Type B pancreatic cell (in vitro differentiated cells): ENCODE measurements around the gene PRR5. TPM values are rescaled to one million over a fixed set of nuclear protein-coding genes. Genes with fewer than 3 reads are reported as not detected.
"Not testable (repeated sequence)": the region's sequence is repeated elsewhere in the genome, so short reads cannot be mapped to it uniquely, and the experiment has no call there.

ENCODE experiments used
- DNase-seq: peaks from one replicate; pipeline ENCODE4 v3.0.0; 2021; ENCODE audit warnings: mixed read lengths; ENCODE audit not compliant: unreplicated experiment; ENCODE audit errors: extremely low spot score
- H3K27ac Mint-ChIP-seq: 2 replicates; pipeline ENCODE4 v1.8.0; 2021; ENCODE audit warnings: mild to moderate bottlenecking, mixed read lengths
- H3K27me3 Mint-ChIP-seq: 2 replicates; pipeline ENCODE4 v1.8.0; 2021; ENCODE audit warnings: mixed read lengths
- H3K36me3 Mint-ChIP-seq: 2 replicates; pipeline ENCODE4 v1.8.0; 2021; ENCODE audit warnings: mixed read lengths
- H3K4me1 Mint-ChIP-seq: one replicate; pipeline ENCODE4 v1.8.0; 2021; ENCODE audit warnings: mixed read lengths; ENCODE audit not compliant: unreplicated experiment
- H3K4me3 Mint-ChIP-seq: 2 replicates; pipeline ENCODE4 v1.8.0; 2021; ENCODE audit warnings: mild to moderate bottlenecking, mixed read lengths
- H3K9me3 Mint-ChIP-seq: 2 replicates; pipeline ENCODE4 v1.8.0; 2021; ENCODE audit warnings: mixed read lengths
- CTCF ChIP-seq: fragments of 200-600 bp; sonication (generic); conservative IDR thresholded peaks from 2 replicates; pipeline ENCODE4 v1.5.0; 2021; ENCODE audit warnings: antibody characterized with exemption, mild to moderate bottlenecking
- total RNA-seq: library from RNA; stranded (reverse); gene quantifications from 2 replicates; pipeline ENCODE4 v1.2.1, GENCODE V29; 2021; ENCODE audit warnings: low replicate concordance

The PRR5 gene
- total RNA-seq, 1 donor from 2014 or later = 21.2 TPM

DNA sequence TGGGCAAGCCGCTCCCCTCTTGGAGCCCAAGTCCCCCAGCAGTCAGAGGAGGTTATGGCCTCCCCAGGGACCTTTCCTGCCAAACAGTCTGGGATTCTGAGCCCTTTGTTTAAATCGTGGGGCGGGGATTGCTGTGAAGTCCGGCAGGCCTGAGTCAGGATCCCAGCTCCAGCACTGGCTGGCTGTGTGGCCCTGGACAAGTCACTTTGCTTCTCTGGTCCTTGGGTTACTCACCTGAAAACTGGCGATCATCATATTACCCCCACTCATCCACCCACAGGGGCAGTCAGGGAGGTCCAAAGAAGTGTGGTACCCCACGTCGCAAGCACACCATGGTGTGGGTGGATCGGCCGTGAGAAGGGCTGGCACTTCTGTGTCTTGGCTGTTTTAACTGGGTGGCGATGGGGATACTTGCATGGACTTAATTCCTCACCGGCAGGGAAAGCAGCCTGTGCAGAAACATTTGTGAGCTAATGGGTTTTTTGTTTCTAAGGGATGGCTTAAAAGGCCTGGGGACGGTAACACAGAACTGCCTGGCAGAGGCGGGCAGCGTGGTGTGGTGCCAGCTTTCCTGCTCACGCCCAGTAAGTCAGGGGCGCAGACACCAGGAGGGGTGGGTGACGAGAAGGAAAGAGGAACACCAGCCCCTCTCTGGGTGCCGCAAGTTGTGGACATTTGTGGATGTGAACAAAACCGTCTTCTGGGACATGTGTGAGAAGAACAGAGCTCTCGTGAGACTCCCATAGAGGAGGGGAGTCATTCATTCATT, 31.6 kb upstream of the PRR5 start:
- no peak overlapping the region for H3K27ac Mint-ChIP-seq
- H3K4me3 Mint-ChIP-seq = peak overlapping the region; percentile 71
- peaks cover 11% of the 10 kb centered on the region for H3K4me1 Mint-ChIP-seq
- peaks cover 34% of the 10 kb centered on the region for H3K27me3 Mint-ChIP-seq
- no peaks in the 10 kb centered on the region for H3K36me3 Mint-ChIP-seq
- no peak for DNase-seq
- no peaks in the 10 kb centered on the region for H3K9me3 Mint-ChIP-seq
- TF ChIP-seq CTCF = no peak

DNA sequence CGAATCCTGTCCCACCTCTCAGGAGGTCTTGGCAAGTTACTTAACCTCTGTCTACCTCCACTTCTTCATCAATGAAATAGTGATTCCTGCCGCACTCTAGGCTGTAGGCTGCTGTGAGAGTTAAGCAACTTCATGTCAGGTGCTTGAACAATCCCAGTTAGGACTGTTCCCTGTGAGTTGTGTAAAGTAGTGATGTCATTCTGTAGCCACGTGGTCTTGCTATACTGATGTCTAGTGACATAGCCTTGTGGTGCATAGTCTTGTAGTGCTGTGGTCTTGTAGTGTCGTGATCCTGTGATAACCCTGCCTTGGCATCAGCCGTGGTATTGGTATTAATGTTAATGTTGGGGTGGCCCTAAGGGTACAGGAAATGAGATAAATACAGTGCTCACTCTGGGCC, 30.3 kb upstream of the PRR5 start:
- Mint-ChIP-seq H3K9me3 (no peaks in the 10 kb centered on the region), H3K36me3 (no peaks in the 10 kb centered on the region), H3K27ac (peak overlapping the region; percentile 18), H3K27me3 (peaks cover 26% of the 10 kb centered on the region), H3K4me1 (peaks cover 12% of the 10 kb centered on the region), H3K4me3 (no peak overlapping the region)
- no peak for DNase-seq
- TF ChIP-seq CTCF = no peak

DNA sequence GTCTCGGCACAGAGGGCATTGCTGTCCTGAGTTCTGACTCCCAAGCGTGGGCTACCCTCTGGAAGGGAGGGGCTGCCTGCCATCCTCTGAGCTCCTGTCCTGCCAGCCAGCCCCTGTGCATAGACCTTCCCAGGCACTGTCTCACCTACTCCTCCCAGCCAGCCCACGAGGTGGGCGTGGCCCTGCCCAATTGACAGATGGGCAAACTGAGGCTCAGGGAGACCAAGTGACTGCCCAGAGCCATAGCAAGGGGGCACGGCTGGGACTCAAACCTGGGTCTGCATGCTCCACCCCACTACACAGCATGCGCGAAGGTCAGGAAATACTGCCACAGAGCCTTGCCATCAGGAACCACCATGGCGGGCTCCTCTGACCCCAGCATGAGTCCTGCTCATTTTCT, 29.4 kb upstream of the PRR5 start:
- TF ChIP-seq CTCF = no peak
- Mint-ChIP-seq H3K4me1 (peaks cover 12% of the 10 kb centered on the region), H3K9me3 (no peaks in the 10 kb centered on the region), H3K27ac (no peak overlapping the region), H3K4me3 (no peak overlapping the region), H3K27me3 (peaks cover 21% of the 10 kb centered on the region), H3K36me3 (no peaks in the 10 kb centered on the region)
- no peak for DNase-seq

- DNase-seq = no peak
- H3K27me3 Mint-ChIP-seq = peaks cover 19% of the 10 kb centered on the region
- no peaks in the 10 kb centered on the region for H3K9me3 Mint-ChIP-seq
- no peaks in the 10 kb centered on the region for H3K36me3 Mint-ChIP-seq
- peaks cover 12% of the 10 kb centered on the region for H3K4me1 Mint-ChIP-seq
- no peak for TF ChIP-seq CTCF
- no peak overlapping the region for H3K27ac Mint-ChIP-seq
- H3K4me3 Mint-ChIP-seq = no peak overlapping the region
Measured at GRCh38 chr22:44673406-44673805, 28.6 kb upstream of the PRR5 start.

- H3K36me3 Mint-ChIP-seq, DNase-seq, H3K9me3 Mint-ChIP-seq, H3K4me3 Mint-ChIP-seq, H3K27me3 Mint-ChIP-seq, H3K27ac Mint-ChIP-seq: not testable (repeated sequence)
- peaks cover 21% of the 10 kb centered on the region for H3K4me1 Mint-ChIP-seq
Measured at GRCh38 chr22:44676066-44676440, 26.0 kb upstream of the PRR5 start.

DNA sequence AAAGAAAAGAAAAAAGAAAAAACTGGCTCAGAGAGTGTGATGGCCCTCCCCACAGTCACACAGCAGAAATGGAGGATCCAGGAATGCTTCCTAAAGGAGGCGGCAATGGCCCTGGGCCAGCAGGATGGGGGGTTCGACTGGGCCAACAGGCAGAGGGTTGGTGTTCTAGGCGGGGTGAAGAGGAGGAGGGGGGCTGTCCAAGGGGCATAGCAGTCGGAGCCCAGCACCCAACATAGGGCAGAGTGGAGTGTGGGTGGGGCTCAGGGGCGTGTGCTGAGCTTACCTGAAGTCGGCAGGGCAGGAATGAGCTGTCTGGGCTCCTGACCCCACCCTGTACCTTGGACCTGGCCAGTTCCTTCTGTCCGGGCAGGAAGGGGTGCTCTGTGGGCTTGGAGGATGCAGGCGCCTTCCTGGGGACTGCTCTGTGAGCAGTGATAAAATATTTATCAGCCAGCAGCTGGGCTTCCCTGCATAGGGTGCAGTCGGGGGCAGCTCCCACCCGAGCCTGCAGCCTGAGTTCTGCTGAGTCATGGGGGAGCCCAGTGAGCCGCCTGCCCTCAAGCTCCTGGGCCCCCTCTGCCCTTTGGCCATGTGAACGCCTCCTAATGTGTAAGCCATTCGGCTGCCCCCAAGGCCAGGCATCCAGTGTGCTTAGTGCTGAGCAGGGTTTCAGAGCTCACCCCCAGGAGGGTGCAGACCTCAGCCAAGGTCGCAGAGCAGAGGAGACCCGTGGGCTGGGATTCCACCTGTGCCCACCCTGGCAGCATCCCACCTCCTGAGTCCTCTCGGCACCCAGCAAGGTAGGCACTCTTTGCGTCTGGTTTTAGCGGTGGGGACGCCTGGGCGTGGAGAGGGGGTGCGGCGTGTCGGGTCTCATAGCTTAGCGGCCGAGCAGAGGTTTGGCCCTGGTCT, 25.3 kb upstream of the PRR5 start:
- no peaks in the 10 kb centered on the region for H3K36me3 Mint-ChIP-seq
- no peak overlapping the region for H3K27ac Mint-ChIP-seq
- H3K27me3 Mint-ChIP-seq = peaks cover 3% of the 10 kb centered on the region
- no peak for TF ChIP-seq CTCF
- no peak overlapping the region for H3K4me3 Mint-ChIP-seq
- H3K4me1 Mint-ChIP-seq = peaks cover 20% of the 10 kb centered on the region
- DNase-seq = no peak
- no peaks in the 10 kb centered on the region for H3K9me3 Mint-ChIP-seq
